ENCODE measurements around the gene TMEM62.

The TMEM62 gene

DNA sequence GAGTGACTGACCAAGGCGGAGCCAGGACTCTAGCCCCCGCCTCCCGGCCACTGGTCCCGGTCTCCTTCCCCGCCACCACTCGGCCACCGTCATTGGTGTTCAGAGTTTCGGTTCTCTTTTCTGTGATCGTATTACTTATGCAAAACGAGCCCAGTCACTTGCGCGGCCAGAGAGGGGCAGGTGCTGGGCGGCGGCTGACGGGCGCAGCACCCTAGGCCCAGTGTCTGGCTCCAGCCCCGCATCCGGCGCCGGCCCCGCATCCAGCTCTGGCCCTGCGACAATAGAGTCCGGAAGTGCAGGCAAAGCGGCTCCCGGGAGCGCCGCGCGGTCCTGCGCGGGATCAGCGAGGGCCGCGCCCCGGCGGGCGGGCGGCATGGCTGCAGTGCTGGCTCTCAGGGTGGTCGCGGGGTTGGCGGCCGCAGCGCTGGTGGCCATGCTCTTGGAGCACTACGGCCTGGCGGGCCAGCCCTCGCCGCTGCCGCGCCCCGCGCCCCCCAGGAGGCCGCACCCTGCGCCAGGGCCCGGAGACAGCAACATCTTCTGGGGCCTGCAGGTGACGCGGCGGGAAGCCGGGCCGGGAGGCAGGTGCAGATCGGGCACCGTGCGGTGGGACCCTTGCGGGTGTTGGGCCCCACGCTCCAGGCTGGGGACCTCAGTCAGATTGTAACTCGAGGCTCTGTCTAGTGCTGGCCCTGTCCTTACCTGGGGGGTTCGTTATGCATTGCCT, at the start of gene TMEM62:
TSS of gene TMEM62 (plus strand) at position 157 of the 727 bp plus-strand sequence. CDS start at position 374, 217 bp downstream.
- peak; percentile 75 for DNase-seq

- no peak for DNase-seq
Observed at GRCh38 chr15:43085921-43086320, 47.5 kb upstream of the TMEM62 start.

DNA sequence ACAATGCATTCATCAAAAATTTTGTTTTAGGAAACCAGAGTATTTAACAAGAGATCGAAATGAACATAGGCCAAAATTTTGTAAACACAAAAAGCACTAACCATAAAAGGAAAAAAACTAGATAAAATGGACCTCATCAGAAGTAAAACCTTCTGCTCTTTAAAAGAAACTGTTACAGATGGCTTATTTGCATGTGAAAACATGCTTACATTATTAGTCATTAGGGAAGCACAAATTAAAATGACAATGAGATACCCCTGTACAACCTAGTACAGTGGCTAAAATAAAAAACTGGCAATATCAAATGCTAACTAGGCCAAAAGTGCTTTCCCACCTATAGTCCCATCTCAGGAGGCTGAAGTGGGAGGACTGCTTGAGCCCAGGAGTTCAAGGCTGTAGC, 46.8 kb upstream of the TMEM62 start:
- no peak for DNase-seq

- no peak for DNase-seq
Observed at GRCh38 chr15:43091859-43092258, 41.5 kb upstream of the TMEM62 start.

DNA sequence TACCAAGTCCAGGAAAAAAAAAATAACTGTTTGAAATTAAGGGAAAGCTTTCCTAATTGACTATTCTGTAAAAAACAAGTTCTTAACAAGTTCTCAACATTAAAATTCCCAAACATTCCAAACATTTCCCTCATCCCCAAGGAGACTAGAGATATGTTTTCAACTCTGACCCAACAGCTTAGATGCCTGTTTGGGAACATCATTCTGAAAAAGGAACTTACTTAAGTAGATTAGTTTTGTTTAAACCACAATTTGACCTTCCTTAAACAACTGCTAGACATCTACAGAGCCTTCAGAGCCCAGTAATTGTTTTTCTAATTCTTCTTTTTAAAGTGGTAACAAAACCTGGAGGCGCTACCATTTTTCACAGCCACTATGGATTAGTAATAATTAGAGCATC, 40.4 kb upstream of the TMEM62 start:
- DNase-seq, result no peak

DNA sequence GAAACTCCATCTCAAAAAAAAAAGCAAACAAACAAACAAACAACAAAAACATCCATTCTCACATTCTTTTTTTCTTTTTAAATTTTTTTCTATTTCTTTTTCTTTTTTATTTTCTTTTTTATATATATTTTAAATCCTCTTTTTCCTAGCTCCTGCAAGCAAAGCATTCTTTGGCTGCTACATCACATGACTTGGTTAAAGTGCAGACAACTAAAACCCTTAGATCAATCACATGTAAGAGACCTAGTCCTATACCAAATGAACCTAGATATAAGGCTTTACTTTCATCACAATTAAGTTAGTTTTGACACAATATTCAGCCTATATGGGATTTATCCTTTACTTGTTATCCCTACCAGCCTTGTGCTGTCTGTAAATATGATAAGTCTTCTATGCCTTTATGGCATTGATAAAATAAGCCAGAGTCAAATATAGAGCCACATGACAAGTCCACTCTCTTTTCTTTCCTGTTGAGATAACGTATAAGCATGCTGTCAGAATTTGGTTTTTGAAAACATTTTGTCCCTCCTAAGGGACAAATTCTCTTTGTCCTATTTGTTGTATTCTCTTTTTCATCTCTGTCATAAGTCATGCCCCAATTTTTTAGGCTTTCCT, 38.9 kb upstream of the TMEM62 start:
- DNase-seq, result no peak

GRCh38 chr15:43095243-43095642, 38.1 kb upstream of the TMEM62 start:
- no peak for DNase-seq

- DNase-seq, result no peak
Observed at GRCh38 chr15:43095708-43096347, 37.6 kb upstream of the TMEM62 start.

DNA sequence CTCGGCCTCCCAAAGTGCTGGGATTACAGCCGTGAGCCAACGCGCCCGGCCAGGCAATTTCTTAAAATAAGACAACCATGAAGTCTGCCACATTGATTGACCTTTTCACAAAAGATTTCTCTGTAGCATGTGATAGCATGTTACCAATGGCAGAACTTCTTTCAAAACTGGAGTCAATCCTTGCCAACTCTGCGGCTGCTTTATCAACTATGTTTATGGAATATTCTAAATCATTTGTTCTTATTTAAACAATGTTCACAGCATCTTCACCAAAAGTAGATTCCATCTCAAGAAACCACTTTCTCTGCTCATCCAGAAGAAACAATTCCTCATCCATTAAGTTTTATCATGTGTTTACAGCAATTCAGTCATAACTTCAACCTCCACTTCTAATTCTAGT, 37.0 kb upstream of the TMEM62 start:
- no peak for DNase-seq

- no peak for DNase-seq
Observed at GRCh38 chr15:43099105-43099845, 34.1 kb upstream of the TMEM62 start.

- no peak for DNase-seq
Observed at GRCh38 chr15:43100971-43101370, 32.4 kb upstream of the TMEM62 start.

GRCh38 chr15:43102187-43102586, 31.2 kb upstream of the TMEM62 start:
- DNase-seq, result no peak

- DNase-seq, result no peak
Observed at GRCh38 chr15:43103907-43104306, 29.5 kb upstream of the TMEM62 start.

GRCh38 chr15:43104426-43104825, 29.0 kb upstream of the TMEM62 start:
- DNase-seq, result no peak

GRCh38 chr15:43105077-43105736, 28.2 kb upstream of the TMEM62 start:
- DNase-seq, result peak; percentile 35

GRCh38 chr15:43105778-43106485, 27.5 kb upstream of the TMEM62 start, which contains the start of gene UBR1:
Gene UBR1, minus strand, starts transcription at chr15:43106038. Its CDS starts 16 bp downstream, at chr15:43106022.
- DNase-seq, result peak; percentile 96

GRCh38 chr15:43106486-43106829, 26.9 kb upstream of the TMEM62 start:
- no peak for DNase-seq

DNA sequence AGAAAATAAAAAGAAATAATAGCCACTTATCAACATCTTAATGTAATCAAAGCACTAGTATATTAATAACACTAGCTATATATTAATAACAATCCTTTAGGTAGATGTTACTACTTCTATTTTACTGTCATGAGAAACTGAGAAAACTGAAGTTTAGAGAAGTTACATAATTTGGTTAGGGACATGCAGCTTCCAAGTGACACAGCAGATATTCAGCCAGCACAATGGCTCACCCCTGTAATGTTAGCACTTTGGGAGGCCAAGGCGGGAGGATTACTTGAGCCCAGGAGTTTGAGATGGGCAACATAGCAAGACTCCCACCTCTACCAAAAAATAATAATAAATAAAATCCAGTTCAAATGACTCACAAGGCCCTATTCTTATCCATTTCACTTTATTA, 25.6 kb upstream of the TMEM62 start:
- DNase-seq, result no peak

- no peak for DNase-seq
Observed at GRCh38 chr15:43111354-43111753, 22.0 kb upstream of the TMEM62 start.

DNA sequence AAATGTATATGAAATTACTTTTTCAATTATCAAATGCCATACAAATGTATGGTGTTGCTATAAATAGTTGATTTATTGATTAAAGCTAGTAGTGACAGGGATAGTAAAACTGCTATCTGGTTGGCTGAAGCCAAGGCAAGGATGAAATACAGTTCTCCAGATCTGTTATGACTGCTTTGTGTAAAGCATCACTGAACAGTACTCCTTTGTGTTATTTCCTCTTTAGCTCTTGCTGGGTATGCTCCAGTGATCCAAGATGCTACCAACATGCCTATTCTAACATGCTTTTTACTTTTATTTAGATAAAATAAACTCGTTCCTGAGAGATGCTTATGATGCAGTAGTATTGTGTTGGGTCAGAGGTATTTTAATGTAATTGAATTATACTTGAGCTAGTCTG, 15.1 kb upstream of the TMEM62 start:
- no peak for DNase-seq

GRCh38 chr15:43118829-43119228, 14.6 kb upstream of the TMEM62 start:
- no peak for DNase-seq

GRCh38 chr15:43121863-43122262, 11.5 kb upstream of the TMEM62 start:
- DNase-seq, result no peak
